H9 (cell line): ENCODE results near the gene ERC1. TPM values are rescaled to one million over a fixed set of nuclear protein-coding genes. Genes with fewer than 3 reads are reported as not detected.

Source experiments
- DNase-seq: peaks from one replicate; pipeline ENCODE4 v3.0.0-alpha.2; 2017
- H2AFZ ChIP-seq: one replicate; pipeline ENCODE4 v1.6.1; 2013; ENCODE audit warnings: mild to moderate bottlenecking, low read length, control low read depth, moderate library complexity
- H2AK5ac ChIP-seq: 2 replicates; pipeline ENCODE4 v1.6.1; 2013; ENCODE audit warnings: low read length, control low read depth, mixed read lengths; ENCODE audit not compliant: insufficient read length
- H2BK120ac ChIP-seq: one replicate; pipeline ENCODE4 v1.6.1; 2013; ENCODE audit warnings: low read depth, mild to moderate bottlenecking, low read length, control low read depth, inconsistent platforms; ENCODE audit not compliant: poor library complexity, severe bottlenecking
- H2BK12ac ChIP-seq: 2 replicates; pipeline ENCODE4 v1.6.1; 2013; ENCODE audit warnings: low read length, control low read depth, mixed read lengths, low read depth; ENCODE audit not compliant: insufficient read length
- H2BK15ac ChIP-seq: 2 replicates; pipeline ENCODE4 v1.6.1; 2013; ENCODE audit warnings: low read depth, low read length, control low read depth
- H2BK20ac ChIP-seq: one replicate; pipeline ENCODE4 v1.6.1; 2013; ENCODE audit warnings: low read depth, mild to moderate bottlenecking, low read length, control low read depth, inconsistent platforms; ENCODE audit not compliant: poor library complexity, severe bottlenecking
- H2BK5ac ChIP-seq: 2 replicates; pipeline ENCODE4 v1.6.1; 2013; ENCODE audit warnings: low read length, control low read depth, mixed read lengths; ENCODE audit not compliant: insufficient read length
- H3K14ac ChIP-seq: 2 replicates; pipeline ENCODE4 v1.6.1; 2013; ENCODE audit warnings: low read length, control low read depth; ENCODE audit not compliant: insufficient read depth
- H3K18ac ChIP-seq: 2 replicates; pipeline ENCODE4 v1.6.1; 2013; ENCODE audit warnings: low read depth, mild to moderate bottlenecking, mixed read lengths, low read length, control low read depth; ENCODE audit not compliant: insufficient read length
- H3K23ac ChIP-seq: 2 replicates; pipeline ENCODE4 v1.6.1; 2013; ENCODE audit warnings: low read length, control low read depth, mixed read lengths, low read depth; ENCODE audit not compliant: insufficient read length
- H3K23me2 ChIP-seq: 2 replicates; pipeline ENCODE4 v1.6.1; 2013; ENCODE audit warnings: low read depth, mild to moderate bottlenecking, mixed read lengths, low read length, control low read depth; ENCODE audit not compliant: insufficient read length, poor library complexity, severe bottlenecking
- H3K27ac ChIP-seq: 2 replicates; pipeline ENCODE4 v1.5.1; 2013; ENCODE audit warnings: low read length, control low read depth, mixed read lengths, low read depth; ENCODE audit not compliant: insufficient read length
- H3K27me3 ChIP-seq: 2 replicates; pipeline ENCODE4 v1.6.1; 2013; ENCODE audit warnings: low read length, control low read depth, inconsistent platforms; ENCODE audit not compliant: insufficient read depth
- H3K4ac ChIP-seq: 2 replicates; pipeline ENCODE4 v1.6.1; 2013; ENCODE audit warnings: low read depth, mild to moderate bottlenecking, control low read depth, inconsistent platforms, low read length, moderate library complexity
- H3K4me1 ChIP-seq: 2 replicates; pipeline ENCODE4 v1.6.1; 2013; ENCODE audit warnings: low read length, control low read depth, inconsistent platforms; ENCODE audit not compliant: insufficient read depth
- H3K4me2 ChIP-seq: 2 replicates; pipeline ENCODE4 v1.6.1; 2013; ENCODE audit warnings: low read length, control low read depth, mixed read lengths; ENCODE audit not compliant: insufficient read length, insufficient read depth
- H3K56ac ChIP-seq: 2 replicates; pipeline ENCODE4 v1.6.1; 2013; ENCODE audit warnings: low read depth, mild to moderate bottlenecking, mixed read lengths, low read length, control low read depth; ENCODE audit not compliant: insufficient read length
- H3K79me1 ChIP-seq: 2 replicates; pipeline ENCODE4 v1.6.1; 2013; ENCODE audit warnings: low read depth, mild to moderate bottlenecking, moderate library complexity, low read length, control low read depth, inconsistent platforms; ENCODE audit not compliant: insufficient read depth, poor library complexity, severe bottlenecking
- H3K79me2 ChIP-seq: 2 replicates; pipeline ENCODE4 v1.6.1; 2013; ENCODE audit warnings: low read length, control low read depth, inconsistent platforms; ENCODE audit not compliant: insufficient read depth
- H3K9ac ChIP-seq: 2 replicates; pipeline ENCODE4 v1.6.1; 2013; ENCODE audit warnings: low read length, control low read depth, mixed read lengths; ENCODE audit not compliant: insufficient read length; ENCODE audit errors: extremely low read depth
- H3K9me3 ChIP-seq: one replicate; pipeline ENCODE4 v1.6.1; 2013; ENCODE audit warnings: low read depth, low read length, inconsistent platforms; ENCODE audit not compliant: control insufficient read depth
- H3T11ph ChIP-seq: one replicate; pipeline ENCODE4 v1.6.1; 2013; ENCODE audit warnings: mild to moderate bottlenecking, low read length, control low read depth, inconsistent platforms
- H4K20me1 ChIP-seq: one replicate; pipeline ENCODE4 v1.6.1; 2013; ENCODE audit not compliant: control insufficient read depth, insufficient read length, insufficient read depth
- H4K5ac ChIP-seq: 2 replicates; pipeline ENCODE4 v1.6.1; 2013; ENCODE audit warnings: low read depth, mild to moderate bottlenecking, mixed read lengths, low read length, control low read depth; ENCODE audit not compliant: insufficient read length
- H4K8ac ChIP-seq: replicated peaks from 2 replicates; pipeline ENCODE4 v1.6.1; 2013; ENCODE audit warnings: low read length, control low read depth, mixed read lengths, low read depth; ENCODE audit not compliant: insufficient read length
- H4K91ac ChIP-seq: 2 replicates; pipeline ENCODE4 v1.6.1; 2013; ENCODE audit warnings: low read depth, mild to moderate bottlenecking, moderate library complexity, mixed read lengths, low read length, control low read depth; ENCODE audit not compliant: insufficient read length
- H3K27ac Mint-ChIP-seq, 3 experiments: 2 replicates in 2 of 3; 3 replicates in 1 of 3; pipeline ENCODE4 v1.8.0; 2020 to 2021; ENCODE audit warnings: mixed read lengths in 3 of 3, mild to moderate bottlenecking in 1 of 3, moderate library complexity in 1 of 3
- H3K27me3 Mint-ChIP-seq: 2 replicates; pipeline ENCODE4 v1.8.0; 2021; ENCODE audit warnings: low read depth, mild to moderate bottlenecking, moderate library complexity, mixed read lengths
- H3K36me3 Mint-ChIP-seq, 3 experiments: 2 replicates in 2 of 3; 3 replicates in 1 of 3; pipeline ENCODE4 v1.8.0; 2020 to 2021; ENCODE audit warnings: low read depth in 3 of 3, mixed read lengths in 3 of 3; ENCODE audit not compliant: insufficient read depth in 1 of 3
- H3K4me1 Mint-ChIP-seq, 2 experiments: 2 replicates each; pipeline ENCODE4 v1.8.0; 2020; ENCODE audit warnings: mixed read lengths in 2 of 2
- H3K4me3 Mint-ChIP-seq, 2 experiments: 2 replicates in 1 of 2; 3 replicates in 1 of 2; pipeline ENCODE4 v1.8.0; 2020 to 2021; ENCODE audit warnings: mild to moderate bottlenecking in 2 of 2, mixed read lengths in 2 of 2, moderate library complexity in 1 of 2
- H3K9me3 Mint-ChIP-seq, 2 experiments: 2 replicates in 1 of 2; 3 replicates in 1 of 2; pipeline ENCODE4 v1.8.0; 2020; ENCODE audit warnings: mild to moderate bottlenecking in 2 of 2, mixed read lengths in 2 of 2, moderate library complexity in 1 of 2
- CTCF ChIP-seq: fragments of 200-600 bp; sonication (generic); conservative IDR thresholded peaks from 3 replicates; pipeline ENCODE4 v1.8.0; 2021; ENCODE audit warnings: antibody characterized with exemption, mild to moderate bottlenecking
- WGBS: extraction: QIAGEN DNeasy Blood & Tissue Kit; methylation state at CpG from one replicate; pipeline ENCODE4 v1.1.7; 2013; ENCODE audit warnings: missing lambda C conversion rate, low lambda C conversion rate, mixed read lengths; ENCODE audit not compliant: insufficient read length; ENCODE audit errors: extremely low coverage; 5-methylcytosine and 5-hydroxymethylcytosine counted together
- total RNA-seq: library from RNA; stranded (reverse); gene quantifications from 2 replicates; pipeline ENCODE4 v1.2.1, GENCODE V29; 2021

The ERC1 gene
- total RNA-seq, 1 experiment from 2014 or later, result 51.2 TPM

GRCh38 chr12:1306817-1307216 lies 315.8 kb downstream of the ERC1 start:
- no CpG with 5 or more reads among the region's 4 CpGs for WGBS
- H4K8ac ChIP-seq, result no peak overlapping the region
- H3K27me3 Mint-ChIP-seq, result no peaks in the 10 kb centered on the region

More at GRCh38 chr12:1306817-1307216, 315.8 kb downstream of the ERC1 start:
- no peak for TF ChIP-seq CTCF
- Histone ChIP-seq H2AK5ac (no peak overlapping the region), H2AFZ (no peak overlapping the region), H3K27ac (no peak overlapping the region), H3K9me3 (no peaks in the 10 kb centered on the region), H3K4me2 (no peak overlapping the region), H2BK15ac (no peak overlapping the region), H4K20me1 (no peaks in the 10 kb centered on the region), H3K4me1 (no peaks in the 10 kb centered on the region), H4K91ac (no peak overlapping the region), H3K79me1 (no peaks in the 10 kb centered on the region), H3K9ac (no peak overlapping the region), H2BK120ac (no peak overlapping the region), H3T11ph (no peak overlapping the region), H3K14ac (no peak overlapping the region), H3K23ac (no peak overlapping the region), H3K4ac (no peak overlapping the region), H3K18ac (no peak overlapping the region), H3K23me2 (no peaks in the 10 kb centered on the region), H4K5ac (no peak overlapping the region), H3K27me3 (no peaks in the 10 kb centered on the region), H3K56ac (no peak overlapping the region), H2BK12ac (no peak overlapping the region), H2BK5ac (no peak overlapping the region), H2BK20ac (no peak overlapping the region), H3K79me2 (no peaks in the 10 kb centered on the region)
- no peaks in the 10 kb centered on the region for H3K4me1 Mint-ChIP-seq
- no peak overlapping the region for H3K27ac Mint-ChIP-seq
- no peak for DNase-seq
- no peaks in the 10 kb centered on the region; a peak in 2 of 7 replicates for H3K36me3 Mint-ChIP-seq
- no peaks in the 10 kb centered on the region for H3K9me3 Mint-ChIP-seq
- no peak overlapping the region for H3K4me3 Mint-ChIP-seq
